Epidermal melanocyte (primary cell): ENCODE measurements around the gene ORC2.
"Not testable (repeated sequence)": the region's sequence is repeated elsewhere in the genome, so short reads cannot be mapped to it uniquely, and the experiment has no call there.

Source experiments
- DNase-seq: peaks from one replicate; pipeline ENCODE4 v3.0.0; 2011; ENCODE audit warnings: low spot score; ENCODE audit not compliant: insufficient read length

ORC2 gene

DNA sequence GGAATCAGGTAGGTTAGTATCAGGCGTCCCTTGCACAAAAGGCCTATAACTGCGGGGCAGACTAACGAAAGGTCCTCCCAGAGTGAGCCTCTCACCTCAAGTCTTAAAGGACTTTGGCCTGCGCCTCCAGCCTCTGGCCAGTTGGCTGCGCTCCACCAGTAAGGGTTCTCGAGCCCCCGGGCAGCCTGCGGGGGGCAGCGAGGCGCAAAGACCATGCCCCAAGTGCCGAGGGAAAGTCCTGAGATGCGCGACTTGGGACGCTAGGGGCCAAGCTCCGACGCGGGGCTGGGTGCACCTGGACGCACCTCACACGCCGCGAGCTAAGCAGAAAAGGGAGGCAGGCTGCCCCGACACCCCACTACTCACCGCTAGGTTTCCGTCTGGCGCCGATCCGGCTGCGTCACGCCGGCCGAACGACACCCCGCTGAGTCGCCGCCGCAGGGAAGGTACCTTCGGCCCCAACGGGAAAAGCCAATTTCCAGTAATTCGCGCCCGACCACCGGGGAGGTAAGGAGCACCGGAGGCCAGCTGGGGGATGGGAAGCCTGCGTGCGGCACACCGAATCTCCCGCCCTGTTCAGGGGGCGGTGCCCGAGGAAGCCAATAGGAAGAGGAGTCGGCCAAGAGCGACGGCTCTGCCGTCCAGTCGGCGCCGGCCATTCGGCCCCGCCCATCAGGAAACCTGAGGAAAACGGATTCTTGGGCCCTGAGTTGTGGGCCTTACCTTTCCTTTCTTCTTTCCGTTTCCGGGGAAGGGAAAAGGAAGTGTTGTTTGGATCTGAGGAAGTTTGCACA is at the start of gene ORC2:
ORC2 (minus strand) TSS at position 537 of the 794 bp plus-strand sequence. CDS start 5,537 bp downstream, outside the sequence.
- DNase-seq, result peak; percentile 84

DNA sequence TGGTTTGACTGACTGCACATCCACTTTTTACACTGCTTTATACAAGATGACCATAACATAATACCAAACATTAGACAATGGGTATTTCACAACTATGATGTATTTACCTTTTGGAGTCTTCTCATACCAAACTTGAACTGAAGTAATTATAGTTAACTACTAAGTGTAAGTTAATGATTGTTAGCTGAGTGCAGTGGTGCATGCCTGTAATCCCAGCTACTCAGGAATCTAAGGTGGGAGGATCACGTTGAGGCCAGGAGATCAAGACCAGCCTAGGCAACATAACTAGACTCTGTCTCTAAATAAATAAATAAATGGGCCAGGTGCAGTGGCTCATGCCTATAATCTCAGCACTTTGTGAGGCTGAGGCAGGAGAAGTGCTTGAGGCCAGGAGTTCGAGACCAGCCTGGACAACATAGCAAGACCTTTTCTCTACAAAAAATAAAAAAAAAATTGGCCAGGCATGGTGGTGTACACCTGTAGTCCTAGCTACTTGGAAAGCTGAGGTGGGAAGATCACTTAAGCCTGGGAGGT is 44.9 kb upstream of the ORC2 start:
- no peak for DNase-seq

DNA sequence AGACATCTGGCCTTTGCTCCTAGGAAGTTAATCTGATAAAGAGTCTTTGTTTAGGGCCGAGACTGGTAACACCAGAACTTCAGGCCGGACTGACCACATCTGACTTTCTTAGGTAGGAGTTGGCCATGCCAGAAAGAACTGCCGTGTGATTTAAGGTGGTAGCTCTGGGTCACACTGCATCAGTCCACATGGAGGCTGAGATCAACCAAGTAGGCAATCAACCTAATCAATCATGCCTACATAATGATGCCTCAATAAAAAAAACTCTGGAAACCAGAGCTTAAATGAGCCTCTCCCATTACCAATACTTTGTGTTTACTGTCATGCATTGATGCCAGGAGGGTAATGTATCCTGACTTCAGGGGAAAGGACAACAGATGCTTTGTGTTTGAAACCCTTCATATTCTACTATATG is 44.1 kb upstream of the ORC2 start:
- no peak for DNase-seq

DNA sequence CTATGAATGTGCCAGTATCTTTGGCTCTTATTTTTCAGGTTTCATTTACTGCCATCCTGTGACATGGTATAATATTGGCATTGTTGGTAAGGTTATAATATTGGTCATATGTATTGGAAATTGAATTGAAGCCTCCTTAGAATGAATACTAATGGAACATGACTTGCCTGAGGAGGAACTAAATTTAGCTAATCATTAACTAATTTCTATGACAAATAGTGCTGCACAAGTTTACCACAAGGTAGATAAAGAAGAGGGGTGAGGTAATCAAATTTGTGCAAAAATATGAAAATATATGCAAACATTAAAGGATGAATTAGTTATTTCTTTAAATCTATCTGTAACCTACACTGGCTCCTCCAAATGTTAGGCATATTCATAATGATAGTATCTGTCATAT is 43.2 kb upstream of the ORC2 start:
- DNase-seq, result no peak

DNA sequence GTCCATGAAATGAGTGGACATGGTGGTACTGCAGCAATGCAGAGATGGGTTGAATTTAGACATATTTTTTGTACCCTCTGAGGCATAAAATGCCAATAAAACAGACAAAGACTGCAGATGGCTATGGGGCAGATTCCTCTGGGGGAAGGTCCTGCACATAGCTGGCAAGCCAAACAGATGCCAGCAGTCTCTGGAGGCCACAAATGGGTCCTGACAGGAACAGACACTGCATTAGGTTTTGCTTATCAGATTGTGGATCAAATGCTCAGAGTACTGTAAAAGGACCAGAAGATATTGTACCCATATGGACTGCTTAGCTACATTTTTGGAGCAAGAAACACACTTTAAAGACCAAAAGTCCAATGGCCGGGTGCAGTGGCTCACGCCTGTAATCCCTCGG is 40.9 kb upstream of the ORC2 start:
- DNase-seq, result no peak

DNA sequence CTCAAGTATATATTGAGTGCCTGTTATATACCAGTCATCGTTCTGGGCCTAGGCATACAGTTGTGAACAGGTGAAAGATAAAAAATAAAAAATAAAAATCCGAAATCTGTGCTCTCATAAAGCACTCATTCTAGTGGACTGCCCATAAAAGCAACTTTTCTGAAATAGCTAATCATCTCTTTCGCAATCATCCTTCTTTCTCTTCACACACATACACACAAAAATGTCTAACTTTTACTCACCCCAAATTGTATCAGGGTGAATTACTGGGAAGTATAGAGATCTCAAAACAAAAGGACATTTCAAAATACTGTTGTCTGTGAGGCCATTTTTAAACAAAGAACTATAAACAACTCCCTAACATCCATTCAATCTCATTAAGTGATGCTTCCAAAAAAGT is 29.6 kb upstream of the ORC2 start:
- DNase-seq, result no peak

DNA sequence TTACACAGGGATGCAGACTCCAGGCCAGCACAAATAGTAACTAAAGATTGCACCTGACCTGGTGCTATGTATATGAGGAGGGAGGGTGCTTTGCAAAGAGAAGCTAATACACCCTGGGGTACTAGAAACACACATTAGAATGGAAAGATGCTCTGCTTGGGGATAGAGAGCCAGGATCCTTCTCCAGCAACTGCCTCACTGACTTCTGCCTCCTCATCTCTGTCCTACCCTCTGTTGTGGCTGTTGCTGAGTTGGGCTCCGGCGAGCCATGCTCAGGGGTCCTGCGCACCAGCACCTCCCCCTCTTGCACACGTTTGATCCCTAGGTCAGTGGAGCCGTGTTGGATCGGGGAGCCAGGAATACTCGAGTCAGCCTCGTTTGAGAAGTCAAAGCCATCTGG is 23.7 kb upstream of the ORC2 start:
- no peak for DNase-seq

DNA sequence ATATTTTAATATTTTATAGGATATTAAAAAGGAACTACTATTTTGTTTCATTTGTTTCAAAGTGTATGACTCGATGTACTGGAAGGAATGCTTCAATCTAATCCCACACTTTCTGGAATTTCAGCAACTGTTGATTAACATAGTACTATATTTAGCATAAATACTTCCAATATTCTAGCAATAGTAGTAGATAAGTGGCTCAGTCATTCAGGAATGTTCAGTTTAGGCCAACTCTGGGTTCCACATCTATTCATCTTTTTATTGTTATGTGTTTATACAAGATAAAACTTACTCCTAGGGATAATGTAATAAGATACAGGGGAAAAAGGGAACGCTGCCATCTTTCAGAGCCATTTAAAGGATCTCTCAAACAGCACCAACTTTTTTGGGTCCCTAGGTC is 22.3 kb upstream of the ORC2 start:
- no peak for DNase-seq

DNA sequence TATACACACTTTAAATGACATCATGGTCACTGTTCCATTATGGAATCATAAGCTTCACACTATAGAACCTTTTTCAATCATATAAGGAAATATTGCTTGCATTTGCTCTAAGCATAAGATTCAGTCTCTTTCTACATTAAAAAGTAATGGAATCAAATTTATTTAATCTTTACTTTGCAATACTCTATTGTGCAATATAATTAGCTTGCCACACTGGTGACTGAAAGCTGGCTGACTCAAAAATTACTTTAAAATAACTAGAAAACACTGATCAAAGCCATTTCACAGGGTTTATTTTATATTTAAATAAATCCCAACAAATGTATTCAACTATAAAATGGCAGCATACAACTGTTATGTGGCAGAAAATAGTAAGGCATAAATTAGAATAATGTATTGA is 13.2 kb upstream of the ORC2 start:
- DNase-seq, result no peak

DNA sequence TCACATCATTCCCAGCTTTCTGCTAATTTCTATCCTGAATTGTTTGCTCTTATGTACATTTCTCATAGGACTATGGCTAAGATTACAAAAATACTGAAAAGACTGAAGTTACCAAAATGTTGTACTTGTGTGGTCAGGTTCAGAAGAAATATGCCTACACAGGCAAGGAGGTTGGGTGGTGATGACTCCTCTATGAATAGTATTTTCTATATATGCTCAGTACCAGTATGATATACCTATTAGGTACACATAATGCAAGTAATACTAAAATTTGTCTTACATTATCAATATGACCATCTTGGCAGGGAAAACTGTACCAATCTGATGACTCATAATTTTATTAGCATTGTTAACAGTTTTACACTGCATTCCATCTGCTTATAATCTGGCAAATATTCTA is 12.2 kb upstream of the ORC2 start:
- DNase-seq, result no peak

DNA sequence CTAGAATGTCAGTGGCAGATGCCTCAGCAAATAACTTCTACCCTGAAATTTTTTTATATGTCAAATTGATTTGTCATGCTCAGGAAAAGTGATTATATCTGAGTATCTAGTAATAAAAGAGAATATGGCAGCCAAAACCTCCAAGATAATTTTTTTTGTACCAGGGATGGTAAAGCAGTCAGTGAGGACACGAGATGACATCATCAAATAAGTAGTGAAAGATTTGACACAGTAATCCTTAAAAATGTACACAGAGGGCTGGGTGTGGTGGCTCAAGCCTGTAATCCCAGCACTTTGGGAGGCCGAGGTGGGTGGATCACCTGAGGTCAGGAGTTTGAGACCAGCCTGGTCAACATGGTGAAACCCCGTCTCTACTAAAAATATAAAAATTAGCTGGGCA is 6.6 kb upstream of the ORC2 start:
- DNase-seq, result not testable (repeated sequence)

DNA sequence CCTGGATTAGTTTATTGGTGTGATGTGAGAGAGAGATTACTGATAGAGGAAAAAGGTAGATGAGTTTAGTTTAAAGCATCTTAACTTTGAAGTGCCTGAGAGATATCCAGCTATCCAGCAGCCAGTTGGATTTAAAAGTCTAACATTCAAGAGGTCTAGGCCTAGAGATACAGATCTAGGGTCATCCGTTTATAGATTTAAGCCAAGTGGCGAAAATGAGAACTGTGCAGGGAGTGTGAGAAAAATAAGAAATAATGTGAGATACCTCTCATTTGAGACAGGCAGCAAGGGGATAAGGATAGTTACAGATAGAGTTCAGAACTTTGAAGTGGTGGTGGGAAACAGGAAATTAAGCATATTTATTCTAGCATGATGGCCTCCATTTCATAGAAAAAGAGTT is 5.3 kb upstream of the ORC2 start:
- DNase-seq, result no peak

DNA sequence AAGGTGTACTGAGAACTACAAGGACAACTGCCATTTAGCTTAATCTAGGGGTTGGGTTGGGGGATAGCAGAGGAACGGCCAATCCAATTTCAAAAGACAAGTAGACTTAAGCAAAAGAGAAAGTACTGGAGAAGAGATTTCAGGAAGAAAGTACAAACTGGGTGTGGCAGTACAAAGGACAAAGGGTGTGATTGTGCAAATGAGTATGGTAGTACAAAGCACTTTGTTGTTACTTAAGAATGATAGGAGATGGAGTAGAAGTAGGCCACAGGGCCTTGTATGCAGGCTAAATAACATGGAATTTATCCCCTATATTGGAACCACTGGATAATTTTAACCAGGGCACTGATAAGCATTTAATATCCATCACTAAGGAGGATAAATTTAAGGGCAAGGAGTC is 4.7 kb upstream of the ORC2 start:
- DNase-seq, result no peak

DNA sequence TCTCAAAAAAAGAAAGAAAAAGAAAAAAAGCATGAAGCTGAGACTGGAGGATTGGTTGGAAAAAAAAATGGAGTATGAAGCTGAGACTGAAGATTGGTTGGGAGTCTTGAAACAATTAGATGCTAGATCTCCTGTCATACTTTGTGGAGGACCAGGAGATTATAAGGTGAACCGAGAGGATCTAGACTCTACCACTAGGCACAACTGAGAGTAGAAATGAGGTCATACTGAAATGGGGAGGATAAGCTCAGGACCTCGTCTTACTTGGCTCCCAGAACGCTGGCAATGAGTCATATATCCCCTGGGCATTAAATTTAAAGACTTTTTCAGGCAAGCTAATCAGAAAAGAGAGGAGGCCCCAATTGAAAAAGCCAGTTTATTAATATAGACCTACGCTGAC is 3.3 kb upstream of the ORC2 start:
- no peak for DNase-seq

DNA sequence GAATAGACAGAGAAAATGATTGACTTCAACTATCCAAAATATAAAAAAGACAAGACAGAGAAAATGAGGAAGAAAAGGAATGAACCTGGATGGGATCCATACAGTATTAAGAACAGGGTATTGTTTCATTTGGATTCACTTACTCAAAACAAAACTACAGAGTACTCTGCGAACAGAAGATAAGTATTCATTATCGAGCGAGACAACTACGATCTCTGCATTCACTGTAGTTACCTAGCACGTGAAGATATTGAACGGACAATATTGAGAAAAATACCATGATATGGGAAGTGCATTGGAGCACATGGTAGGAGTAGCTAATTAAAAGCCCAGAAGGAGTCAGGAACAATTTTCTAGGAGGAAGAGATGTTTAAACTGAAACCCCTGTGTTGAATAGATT is 1.0 kb upstream of the ORC2 start:
- DNase-seq, result no peak

DNA sequence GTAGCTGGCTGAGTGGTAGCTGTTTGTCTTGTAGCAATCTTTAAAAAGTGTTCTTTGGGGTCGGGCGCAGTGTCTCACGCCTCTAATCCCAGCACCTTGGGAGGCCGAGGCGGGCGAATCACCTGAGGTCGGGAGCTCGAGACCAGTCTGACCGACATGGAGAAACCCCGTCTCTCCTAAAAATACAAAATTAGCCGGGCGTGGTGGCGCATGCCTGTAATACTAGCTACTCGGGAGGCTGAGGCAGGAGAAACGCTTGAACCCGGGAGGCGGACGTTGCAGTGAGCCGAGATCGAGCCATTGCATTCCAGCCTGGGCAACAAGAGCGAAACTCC is 425 bp upstream of the ORC2 start:
- not testable (repeated sequence) for DNase-seq

DNA sequence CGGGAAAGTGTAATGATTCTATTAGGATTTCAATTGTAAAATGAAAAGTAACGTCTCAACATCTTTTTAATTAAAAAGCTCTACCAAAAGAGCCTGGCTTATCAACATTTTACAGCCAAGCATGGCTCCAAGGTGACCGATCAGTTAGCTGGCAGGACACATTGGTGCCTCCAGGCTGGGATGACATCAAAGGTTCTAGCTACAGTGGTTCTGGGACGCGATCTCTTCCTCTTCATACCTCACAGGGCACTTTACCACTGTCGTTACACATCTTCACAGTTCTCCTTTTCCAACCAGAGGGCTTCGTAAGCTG is 693 bp downstream of the ORC2 start:
- no peak for DNase-seq

DNA sequence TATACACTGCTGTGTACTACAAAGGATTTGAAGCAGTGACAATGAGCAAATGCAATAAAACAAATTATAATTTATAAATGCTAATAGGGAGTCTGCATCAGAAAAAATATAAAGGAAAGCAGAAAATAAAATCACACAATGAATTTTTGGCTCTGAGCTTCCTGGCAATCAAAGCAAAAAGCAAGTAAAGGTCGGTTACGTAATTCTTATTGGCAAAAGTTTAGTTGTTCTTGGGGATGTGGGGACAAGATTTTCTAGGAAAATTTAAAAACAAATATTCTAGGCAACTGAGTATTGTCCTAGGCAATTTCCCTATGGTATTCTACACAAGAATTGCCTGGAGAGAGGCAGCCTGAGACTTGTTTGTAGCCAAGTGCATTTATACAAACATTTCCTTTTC is 1.8 kb downstream of the ORC2 start:
- DNase-seq, result no peak

DNA sequence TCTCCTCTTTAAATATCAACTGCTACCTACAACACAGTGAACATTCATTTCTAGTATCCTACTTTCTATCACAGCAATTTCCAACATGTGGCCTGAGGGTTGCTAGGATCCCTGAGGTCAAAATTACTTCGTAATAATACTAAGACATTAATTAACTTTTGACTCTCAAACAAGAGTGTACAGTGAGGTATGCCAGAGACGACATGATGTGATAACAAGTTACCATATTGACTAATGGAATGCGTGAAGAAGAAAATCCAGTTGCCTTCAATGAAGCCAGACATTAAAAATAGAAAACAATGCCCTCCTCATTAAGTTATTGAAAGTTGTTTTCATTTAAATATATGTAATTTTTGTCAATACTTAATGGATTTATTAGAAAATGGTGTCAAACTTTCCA is 13.1 kb downstream of the ORC2 start:
- DNase-seq, result no peak

DNA sequence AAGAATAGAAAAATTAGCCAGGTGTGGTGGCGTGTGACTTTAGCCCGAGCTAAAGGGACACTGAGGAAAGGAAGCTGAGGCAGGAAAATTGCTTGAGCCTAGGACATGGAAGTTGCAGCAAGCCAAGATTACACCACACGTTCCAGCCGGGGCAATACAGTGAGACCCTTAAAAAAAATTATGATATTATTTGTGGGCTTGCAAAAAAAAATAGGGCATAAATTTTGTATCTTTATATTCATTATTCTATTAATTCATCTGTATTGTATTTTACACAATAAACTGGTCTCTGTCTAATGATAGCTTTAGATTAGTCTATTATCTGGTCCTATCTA is 18.1 kb downstream of the ORC2 start:
- DNase-seq, result no peak

DNA sequence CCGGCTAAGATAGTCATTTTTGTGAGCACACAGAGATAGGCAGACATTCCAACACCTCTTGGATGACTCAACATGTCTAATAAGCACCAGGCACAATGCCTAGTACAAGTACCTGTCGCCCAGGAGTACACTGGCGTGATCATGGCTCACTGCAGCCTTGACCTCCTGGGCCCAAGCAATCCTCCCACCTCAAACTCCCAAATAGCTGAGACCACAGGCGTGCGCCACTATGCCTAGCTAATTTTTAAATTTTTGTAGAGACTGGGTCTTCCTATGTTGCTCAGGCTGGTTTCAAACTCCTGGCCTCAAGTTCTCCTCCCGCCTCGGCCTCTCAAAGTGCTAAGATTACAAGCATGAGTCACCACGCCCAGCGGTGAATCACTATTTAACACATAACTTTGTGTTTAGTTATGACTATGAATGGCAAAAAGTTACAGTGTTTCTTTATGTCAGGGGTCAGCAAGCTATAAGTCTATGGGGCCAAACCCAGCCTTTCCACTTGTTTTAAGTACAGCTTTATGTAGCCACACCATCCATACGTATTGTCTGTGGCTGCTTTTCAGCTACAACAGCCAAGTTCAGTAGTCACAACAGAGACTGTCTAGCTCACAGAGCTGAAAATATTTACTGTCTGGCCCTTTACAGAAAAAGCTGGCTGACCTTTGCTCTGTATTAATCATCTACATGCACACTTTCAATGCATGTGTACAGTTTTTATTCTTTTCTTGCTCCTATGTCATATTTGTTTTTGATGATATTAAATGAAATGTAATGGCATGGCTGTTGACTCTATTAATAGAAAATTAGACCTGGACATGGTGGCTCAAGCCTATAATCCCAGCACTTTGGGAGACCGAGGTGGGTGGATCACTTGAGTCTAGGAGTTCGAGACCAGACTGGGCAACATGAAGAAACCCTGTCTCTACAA is 18.7 kb downstream of the ORC2 start:
- no peak for DNase-seq

DNA sequence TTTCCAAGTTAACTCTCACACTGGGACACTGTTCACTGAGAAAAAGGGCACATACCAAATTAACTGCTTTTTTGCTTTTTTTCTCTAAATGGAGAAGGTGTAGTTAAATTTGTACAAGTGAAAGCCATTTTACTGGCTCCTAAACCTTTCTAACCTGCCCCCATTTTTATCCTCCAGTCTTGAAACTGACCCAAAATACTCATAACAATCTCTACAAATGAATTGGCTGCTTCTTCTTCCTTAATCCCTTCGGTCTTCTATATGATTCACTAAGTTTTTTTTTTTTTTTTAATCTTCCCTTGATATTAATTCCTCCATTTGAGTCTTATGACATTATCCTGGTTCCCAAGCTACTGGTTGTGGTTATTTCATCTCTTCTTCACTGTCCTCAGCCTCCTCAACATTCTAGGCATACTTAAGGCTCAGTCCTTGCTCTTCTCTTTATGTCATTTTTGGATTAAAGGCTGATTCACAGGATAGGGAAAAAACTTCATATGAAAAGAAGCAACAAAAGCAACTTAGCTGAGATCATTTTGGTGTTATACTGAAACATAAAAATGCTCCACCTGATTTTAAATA is 19.8 kb downstream of the ORC2 start:
- DNase-seq, result no peak
